Measurements from ENCODE around the gene RGL3. TPM values are rescaled to one million over a fixed set of nuclear protein-coding genes. Genes with fewer than 3 reads are reported as not detected.
A peak's percentile ranks its signal among the peaks of the same experiment; 100 is the strongest.

Gene RGL3
- total RNA-seq, 2 donors from 2014 or later: not detected

DNA sequence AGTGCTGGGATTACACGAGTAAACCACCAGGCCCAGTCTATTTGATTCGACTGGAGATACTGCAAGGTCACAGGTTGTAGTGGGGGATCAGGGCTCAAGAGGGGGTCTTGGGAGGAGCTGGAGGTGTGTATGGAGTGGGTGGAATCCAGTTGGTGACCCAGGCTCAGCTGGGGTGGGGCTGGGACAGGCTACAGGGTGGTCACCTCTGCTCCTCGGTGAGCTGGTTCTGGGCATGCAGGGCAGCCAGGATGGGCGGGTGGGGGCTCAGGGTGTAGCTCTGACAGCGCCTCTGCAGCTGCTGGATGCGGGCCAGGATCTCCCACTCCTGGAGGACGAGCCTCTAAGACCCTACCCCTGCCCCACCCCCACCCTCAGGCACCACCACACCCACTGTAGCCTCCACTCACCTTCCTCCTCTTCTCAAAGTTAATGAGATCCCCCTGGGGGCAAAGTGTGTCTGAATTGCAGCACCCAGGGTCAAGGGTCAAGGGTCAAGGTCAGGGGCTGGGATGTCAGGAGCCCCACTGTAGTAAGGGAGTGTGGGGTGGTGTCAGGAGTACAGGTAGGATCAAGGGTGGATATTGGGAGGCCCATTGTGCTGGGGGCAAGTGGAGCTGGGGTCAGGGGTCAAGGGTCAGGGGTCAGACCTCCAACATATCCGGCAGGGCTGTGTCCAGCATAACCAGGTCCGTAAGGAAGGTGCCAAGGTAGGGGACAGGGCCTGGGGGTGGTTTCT, 17.1 kb downstream of the RGL3 start:
- no peaks in the 10 kb centered on the region for H3K4me1 Mint-ChIP-seq (ENCODE audit: low read depth)
- no peaks in the 10 kb centered on the region for H3K9me3 Mint-ChIP-seq

DNA sequence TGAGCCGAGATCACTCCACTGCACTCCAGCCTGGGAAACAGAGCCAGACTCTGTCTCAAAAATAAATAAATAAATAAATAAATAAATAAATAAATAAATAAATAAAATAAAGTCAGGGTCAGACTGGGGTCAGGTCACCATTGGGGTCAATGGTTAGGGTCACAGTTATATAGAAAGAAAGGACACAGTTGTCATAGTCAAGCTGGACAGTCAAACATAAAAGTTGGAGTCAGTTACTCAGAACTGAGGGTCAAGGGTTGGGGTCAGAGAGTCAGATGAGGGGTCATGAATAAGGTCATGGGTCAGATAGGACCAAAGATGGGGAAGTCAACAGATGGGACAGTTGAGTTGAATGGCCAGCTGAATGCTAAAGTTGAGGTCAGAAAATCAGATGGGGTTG, 18.3 kb downstream of the RGL3 start:
- Mint-ChIP-seq H3K4me1 (ENCODE audit: low read depth) (no peaks in the 10 kb centered on the region), H3K4me3 (no peak overlapping the region), H3K9me3 (no peaks in the 10 kb centered on the region), H3K27ac (no peak overlapping the region), H3K27me3 (ENCODE audit: low read depth) (no peaks in the 10 kb centered on the region), H3K36me3 (ENCODE audit: insufficient read depth in 2 of 2) (no peaks in the 10 kb centered on the region)
- ATAC-seq (replicated peaks in 1 of 2): no peak
- no peak for DNase-seq

More for the DNA sequence above, 17.1 kb downstream of the RGL3 start:
- ATAC-seq (replicated peaks in 1 of 2) (no peak), DNase-seq (no peak)
- no peaks in the 10 kb centered on the region for H3K36me3 Mint-ChIP-seq (ENCODE audit: insufficient read depth in 2 of 2)
- H3K27ac Mint-ChIP-seq: no peak overlapping the region
- H3K4me3 Mint-ChIP-seq: no peak overlapping the region
- peaks cover under 1% of the 10 kb centered on the region for H3K27me3 Mint-ChIP-seq (ENCODE audit: low read depth)

DNA sequence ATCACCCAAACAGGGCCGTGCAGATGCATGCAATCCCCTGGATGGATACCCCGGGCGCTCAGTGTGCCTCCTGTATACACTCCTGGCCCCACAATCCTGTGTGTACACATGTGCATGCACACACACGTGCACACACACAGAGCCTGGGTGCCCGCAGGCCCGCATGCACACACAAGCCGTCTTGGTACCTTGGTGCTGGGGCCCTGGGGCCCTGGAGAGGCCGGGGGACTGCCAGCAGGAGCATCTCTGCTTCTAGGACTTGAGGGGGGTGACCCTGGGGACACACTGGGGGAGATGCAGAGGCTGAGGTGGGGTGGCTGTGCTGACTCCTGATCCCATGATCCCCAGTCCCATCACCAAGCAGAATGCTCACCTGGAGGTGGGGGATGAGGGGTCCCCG, 19.4 kb downstream of the RGL3 start:
- no peak overlapping the region for H3K27ac Mint-ChIP-seq
- H3K36me3 Mint-ChIP-seq (ENCODE audit: insufficient read depth in 2 of 2): no peaks in the 10 kb centered on the region
- DNase-seq (no peak), ATAC-seq (replicated peaks in 1 of 2) (no peak)
- peaks cover 8% of the 10 kb centered on the region for H3K27me3 Mint-ChIP-seq (ENCODE audit: low read depth)
- no peaks in the 10 kb centered on the region for H3K9me3 Mint-ChIP-seq
- H3K4me1 Mint-ChIP-seq (ENCODE audit: low read depth): no peaks in the 10 kb centered on the region
- H3K4me3 Mint-ChIP-seq: no peak overlapping the region

DNA sequence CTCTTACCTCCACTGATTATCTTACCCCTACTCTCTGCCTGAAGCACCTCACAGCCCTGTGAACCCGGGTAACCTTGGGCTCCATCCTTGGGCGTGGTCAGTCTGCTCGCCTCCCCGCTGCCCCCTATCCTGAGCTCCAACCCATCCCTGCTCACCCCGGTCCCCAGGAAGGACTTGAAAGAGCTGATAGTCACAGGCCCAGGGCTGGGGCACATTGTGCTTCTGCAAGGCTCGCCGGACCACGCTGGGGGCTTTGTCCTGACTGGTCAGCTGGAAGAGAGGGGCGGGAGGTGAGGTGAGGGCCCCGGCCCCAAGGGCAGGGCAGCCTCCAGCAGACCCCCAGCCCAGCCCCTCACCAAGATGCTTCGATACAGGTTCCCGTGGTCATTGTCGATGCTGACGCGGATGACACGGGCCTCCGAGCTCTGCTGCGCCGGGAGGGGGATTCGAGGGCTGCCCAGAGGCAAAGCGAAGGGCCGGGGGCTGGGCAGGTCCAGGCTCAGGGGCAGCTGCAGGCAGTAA, 22.0 kb downstream of the RGL3 start:
- Mint-ChIP-seq H3K27ac (no peak overlapping the region), H3K9me3 (no peaks in the 10 kb centered on the region), H3K27me3 (ENCODE audit: low read depth) (peaks cover 10% of the 10 kb centered on the region), H3K4me3 (no peak overlapping the region), H3K4me1 (ENCODE audit: low read depth) (no peaks in the 10 kb centered on the region), H3K36me3 (ENCODE audit: insufficient read depth in 2 of 2) (no peaks in the 10 kb centered on the region)
- DNase-seq (no peak), ATAC-seq (replicated peaks in 1 of 2) (no peak)

DNA sequence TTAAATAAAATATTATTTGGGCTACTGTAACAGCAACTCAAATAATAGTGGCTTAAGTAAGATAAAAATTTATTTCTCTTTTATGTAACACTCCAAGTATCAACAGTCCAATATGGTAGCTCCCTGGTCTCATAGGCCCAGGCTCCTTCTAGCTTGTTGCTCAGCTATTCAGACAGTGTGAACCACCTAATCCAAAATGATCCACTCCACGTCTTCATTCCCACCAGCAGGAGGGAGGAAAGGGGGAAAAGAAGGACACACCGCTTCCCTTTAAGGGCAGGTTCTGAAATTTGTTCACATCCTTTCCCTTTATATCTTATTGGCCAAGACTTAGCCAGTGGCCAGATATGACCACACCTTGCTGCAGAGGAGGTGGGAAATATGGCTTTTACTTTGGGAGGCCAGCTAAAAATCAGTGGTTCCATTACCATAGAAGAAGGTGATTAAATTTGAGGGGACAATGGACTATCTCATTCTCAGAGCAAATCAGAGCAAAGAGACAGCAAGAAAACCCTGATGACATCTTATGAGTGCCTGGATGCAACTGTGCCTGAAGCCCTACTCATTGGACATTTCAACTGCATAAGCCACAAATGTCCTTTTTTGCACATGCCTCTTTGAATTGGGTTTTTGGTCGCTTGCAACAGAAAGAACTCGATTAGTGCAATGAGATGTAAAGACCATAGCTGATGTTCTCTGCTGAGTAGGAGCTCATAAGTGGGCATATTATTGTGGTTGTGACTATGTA, 28.0 kb downstream of the RGL3 start:
- no peak for ATAC-seq (replicated peaks in 1 of 2)
- Mint-ChIP-seq H3K27me3 (ENCODE audit: low read depth) (peaks cover 10% of the 10 kb centered on the region), H3K4me1 (ENCODE audit: low read depth) (peaks cover 6% of the 10 kb centered on the region), H3K4me3 (no peak overlapping the region), H3K36me3 (ENCODE audit: insufficient read depth in 2 of 2) (peaks cover 1 to 2% of the 10 kb centered on the region in 2 donors), H3K9me3 (peaks cover 0 to 4% of the 10 kb centered on the region in 2 donors), H3K27ac (no peak overlapping the region)
- no peak for DNase-seq

DNA sequence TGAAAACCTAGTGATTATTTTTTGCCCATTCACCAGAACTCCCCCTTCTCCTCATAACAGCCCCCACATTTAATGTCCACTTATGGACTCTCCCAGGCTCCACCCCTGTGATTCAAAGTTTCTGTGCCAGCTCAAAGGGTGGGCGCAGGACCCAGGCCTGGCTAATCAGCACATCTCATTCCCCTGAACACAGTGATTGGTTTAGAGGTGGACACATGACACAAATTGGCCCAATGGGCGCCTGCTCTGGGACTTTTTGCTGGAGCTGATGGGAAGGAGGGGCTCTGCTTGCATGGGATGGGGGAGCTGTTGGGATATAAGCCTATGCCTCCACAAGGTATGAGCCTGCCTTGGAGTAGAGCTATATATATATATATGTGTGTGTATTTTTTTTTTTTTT, 28.8 kb downstream of the RGL3 start:
- ATAC-seq (replicated peaks in 1 of 2) (no peak), DNase-seq (no peak)
- Mint-ChIP-seq H3K9me3 (peaks cover 0 to 4% of the 10 kb centered on the region in 2 donors), H3K27ac (no peak overlapping the region), H3K27me3 (ENCODE audit: low read depth) (peaks cover 9% of the 10 kb centered on the region), H3K4me1 (ENCODE audit: low read depth) (peaks cover 6% of the 10 kb centered on the region), H3K4me3 (no peak overlapping the region), H3K36me3 (ENCODE audit: insufficient read depth in 2 of 2) (peaks cover 1 to 2% of the 10 kb centered on the region in 2 donors)

DNA sequence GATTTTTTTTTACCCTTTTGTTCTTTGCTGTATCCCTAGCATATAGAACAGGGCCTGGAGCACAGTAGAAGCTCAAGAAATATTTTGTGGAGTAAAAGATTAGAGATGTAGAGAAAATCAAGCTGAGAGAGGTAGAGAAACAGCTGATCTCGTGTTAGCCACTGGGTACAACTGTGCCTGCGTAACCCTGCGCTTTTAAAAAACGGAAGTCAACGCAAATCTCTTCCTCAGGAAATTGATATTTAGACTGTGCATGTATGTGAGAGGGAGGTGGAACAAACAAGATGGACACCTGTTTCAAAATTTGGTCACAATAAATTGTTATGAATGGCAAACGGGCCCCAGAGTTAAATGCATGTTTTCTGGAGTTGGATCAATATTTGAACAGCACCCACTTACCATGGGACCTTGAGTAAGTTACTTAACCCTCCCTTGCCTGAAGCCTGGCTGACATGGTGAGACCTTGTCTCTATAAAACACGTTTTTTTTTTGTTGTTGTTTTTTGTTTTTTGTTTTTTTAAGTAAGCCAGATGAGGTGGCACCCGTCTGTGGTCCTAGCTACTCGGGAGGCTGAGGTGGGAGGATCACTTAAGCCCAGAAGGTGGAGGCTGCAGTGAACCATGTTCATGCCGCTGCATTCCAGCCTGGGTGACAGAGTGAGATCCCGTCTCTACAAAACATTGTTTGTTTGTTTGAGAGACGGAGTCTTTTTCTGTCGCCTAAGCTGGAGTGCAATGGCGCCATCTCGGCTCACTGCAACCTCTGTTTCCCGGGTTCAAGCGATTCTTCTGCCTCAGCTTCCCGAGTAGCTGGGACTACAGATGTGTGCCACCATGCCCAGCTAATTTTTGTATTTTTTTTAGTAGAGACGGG, 31.7 kb downstream of the RGL3 start:
- H3K27me3 Mint-ChIP-seq (ENCODE audit: low read depth): peaks cover 6% of the 10 kb centered on the region
- H3K9me3 Mint-ChIP-seq: peaks cover 0 to 4% of the 10 kb centered on the region in 2 donors
- ATAC-seq (replicated peaks in 1 of 2) (no peak), DNase-seq (no peak)
- H3K36me3 Mint-ChIP-seq (ENCODE audit: insufficient read depth in 2 of 2): peaks cover 1 to 2% of the 10 kb centered on the region in 2 donors
- no peak overlapping the region for H3K4me3 Mint-ChIP-seq
- H3K4me1 Mint-ChIP-seq (ENCODE audit: low read depth): peaks cover 14% of the 10 kb centered on the region
- no peak overlapping the region for H3K27ac Mint-ChIP-seq

DNA sequence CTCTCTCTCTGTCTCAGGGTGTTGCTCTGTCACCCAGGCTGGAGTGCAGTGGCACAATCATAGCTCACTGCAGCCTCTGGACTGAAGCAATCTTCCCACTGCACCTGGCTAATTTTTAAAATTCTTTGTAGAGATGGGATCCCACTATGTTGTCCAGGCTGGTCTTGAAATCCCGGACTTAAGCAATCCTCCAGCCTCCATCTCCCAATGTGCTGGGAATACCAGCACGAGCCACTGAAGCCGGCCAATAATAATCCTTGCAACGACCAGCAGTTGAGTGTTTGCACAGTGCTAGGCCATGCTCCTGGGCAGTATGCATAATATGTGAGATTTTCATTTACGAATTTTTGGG, 34.4 kb downstream of the RGL3 start:
- Mint-ChIP-seq H3K4me1 (ENCODE audit: low read depth) (peaks cover 36% of the 10 kb centered on the region), H3K9me3 (no peaks in the 10 kb centered on the region), H3K27me3 (ENCODE audit: low read depth) (peaks cover 6% of the 10 kb centered on the region), H3K36me3 (ENCODE audit: insufficient read depth in 2 of 2) (peaks cover 2 to 3% of the 10 kb centered on the region in 2 donors), H3K4me3 (peak overlapping the region in 1 of 2 donors; percentile 31), H3K27ac (no peak overlapping the region)
- DNase-seq (no peak), ATAC-seq (replicated peaks in 1 of 2) (no peak)

DNA sequence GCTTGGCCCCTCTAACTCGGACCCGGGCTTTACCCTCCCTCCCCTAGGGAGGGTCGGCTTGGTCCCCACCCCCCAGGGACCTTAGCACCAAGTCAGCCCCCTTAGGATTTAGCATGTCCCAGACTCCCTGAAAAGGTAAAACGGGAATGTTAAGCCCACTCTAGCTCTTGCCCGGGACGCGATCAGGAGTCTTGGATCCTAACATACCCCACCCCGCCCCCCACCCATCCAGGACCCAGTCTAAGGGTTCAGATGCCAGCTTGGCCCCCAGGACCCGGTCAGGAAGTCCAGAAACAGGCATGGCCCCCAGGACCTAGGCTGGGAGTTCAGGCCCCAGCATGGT, 35.4 kb downstream of the RGL3 start:
- ATAC-seq (replicated peaks in 1 of 2) (no peak), DNase-seq (no peak)
- H3K27ac Mint-ChIP-seq: no peak overlapping the region
- peak overlapping the region in 1 of 2 donors; percentile 95 for H3K4me3 Mint-ChIP-seq
- peaks cover 44% of the 10 kb centered on the region for H3K4me1 Mint-ChIP-seq (ENCODE audit: low read depth)
- peaks cover 6% of the 10 kb centered on the region for H3K27me3 Mint-ChIP-seq (ENCODE audit: low read depth)
- H3K36me3 Mint-ChIP-seq (ENCODE audit: insufficient read depth in 2 of 2): peaks cover 2 to 3% of the 10 kb centered on the region in 2 donors
- H3K9me3 Mint-ChIP-seq: no peaks in the 10 kb centered on the region

DNA sequence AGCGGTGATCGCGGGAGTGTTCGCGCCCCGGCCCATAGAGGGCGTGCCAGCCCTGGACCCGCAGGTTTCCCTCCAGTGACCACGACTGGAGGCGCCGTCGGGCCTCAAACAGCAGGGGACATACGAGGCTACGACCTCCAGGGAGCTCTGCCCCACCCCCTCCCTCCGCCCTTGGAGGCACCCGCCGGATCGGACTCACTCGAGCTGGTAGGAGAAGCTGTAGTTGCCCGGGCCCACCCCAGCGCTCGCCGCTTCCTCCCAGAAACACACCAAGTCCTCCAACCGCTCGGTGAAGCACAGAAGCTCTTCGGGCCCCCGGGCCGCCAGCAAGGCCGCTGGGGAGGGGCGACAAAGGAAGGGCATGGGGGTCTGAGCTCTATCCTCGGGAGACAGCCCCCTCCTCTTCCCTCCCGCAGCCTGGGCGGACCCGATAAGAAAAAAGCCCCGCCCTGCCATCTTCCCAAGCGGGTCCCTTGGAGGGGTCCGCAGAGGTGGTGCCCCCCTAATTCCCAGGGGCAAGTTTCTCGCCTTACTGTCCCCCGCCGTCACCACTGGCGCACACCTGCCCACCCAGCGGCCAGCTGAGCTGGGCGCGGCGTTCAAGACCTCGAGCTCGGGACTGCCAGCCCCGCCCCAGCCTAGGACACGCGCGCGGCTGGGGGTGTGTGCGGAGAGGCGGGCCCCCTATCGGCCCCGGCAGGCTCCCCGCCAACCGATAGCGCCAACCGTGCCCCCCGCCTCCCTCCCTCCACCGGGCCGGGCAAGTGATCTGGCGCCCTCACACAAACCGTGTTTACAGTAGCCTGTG, 36.0 kb downstream of the RGL3 start:
- no peak for ATAC-seq (replicated peaks in 1 of 2)
- Mint-ChIP-seq H3K27me3 (ENCODE audit: low read depth) (peaks cover 6% of the 10 kb centered on the region), H3K9me3 (no peaks in the 10 kb centered on the region), H3K36me3 (ENCODE audit: insufficient read depth in 2 of 2) (peaks cover 2 to 5% of the 10 kb centered on the region in 2 donors), H3K4me3 (peak overlapping the region; percentile 89 to 95), H3K4me1 (ENCODE audit: low read depth) (peaks cover 49% of the 10 kb centered on the region), H3K27ac (peak overlapping the region; percentile 56)
- peak; percentile 66 to 74 for DNase-seq

DNA sequence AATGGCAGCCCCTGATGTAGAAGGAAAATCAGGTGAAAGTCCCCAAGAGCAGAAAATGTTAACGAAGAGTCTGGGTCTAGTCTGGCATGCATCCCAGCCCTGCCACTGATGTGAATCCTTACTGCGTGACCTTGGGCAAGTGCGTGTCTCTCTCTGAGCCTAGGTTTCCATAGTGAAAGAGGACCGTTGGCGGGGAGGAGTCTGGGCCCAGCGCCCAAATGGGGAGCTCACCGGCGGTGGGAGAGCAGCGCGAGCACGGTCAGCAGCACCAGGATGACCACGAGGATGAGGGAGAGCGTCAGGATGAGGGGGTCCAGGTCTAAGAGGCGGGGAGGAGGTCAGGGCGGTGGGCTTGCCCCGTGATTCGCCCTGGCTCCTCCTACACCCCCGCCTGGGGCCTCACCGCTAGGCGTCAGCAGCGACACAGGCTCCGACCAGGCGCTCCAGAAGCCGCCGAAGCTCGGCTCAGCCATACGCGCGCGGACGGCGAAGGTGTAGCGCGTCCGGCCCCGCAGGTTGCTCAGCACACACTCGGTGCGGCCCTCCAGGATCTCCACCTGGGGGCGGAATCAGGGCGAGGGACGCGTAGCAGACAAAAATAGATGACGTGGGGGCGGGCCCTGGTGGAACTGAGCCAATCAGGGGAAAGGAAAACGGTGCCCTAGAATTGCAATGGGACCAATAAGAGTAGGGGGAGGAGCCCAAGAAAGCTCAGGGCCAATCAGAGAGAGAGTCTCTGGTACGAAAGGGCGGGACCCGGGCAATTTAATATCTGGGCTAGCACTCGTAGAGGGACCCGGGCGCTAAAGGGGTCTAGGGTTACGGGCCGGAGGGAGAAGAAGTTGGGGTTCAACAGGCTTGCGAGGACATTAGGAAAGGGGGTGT, 38.2 kb downstream of the RGL3 start:
- Mint-ChIP-seq H3K27ac (peak overlapping the region; percentile 83), H3K4me1 (ENCODE audit: low read depth) (peaks cover 66% of the 10 kb centered on the region), H3K9me3 (peaks cover 0 to 2% of the 10 kb centered on the region in 2 donors), H3K27me3 (ENCODE audit: low read depth) (peaks cover 6% of the 10 kb centered on the region), H3K36me3 (ENCODE audit: insufficient read depth in 2 of 2) (peaks cover 8 to 10% of the 10 kb centered on the region in 2 donors), H3K4me3 (peak overlapping the region; percentile 89 to 95)
- peak; percentile 97 to 98 for DNase-seq
- ATAC-seq (replicated peaks in 1 of 2): peak; percentile 81 to 83
